Measurements from ENCODE around the gene LMAN1.

LMAN1 gene

DNA sequence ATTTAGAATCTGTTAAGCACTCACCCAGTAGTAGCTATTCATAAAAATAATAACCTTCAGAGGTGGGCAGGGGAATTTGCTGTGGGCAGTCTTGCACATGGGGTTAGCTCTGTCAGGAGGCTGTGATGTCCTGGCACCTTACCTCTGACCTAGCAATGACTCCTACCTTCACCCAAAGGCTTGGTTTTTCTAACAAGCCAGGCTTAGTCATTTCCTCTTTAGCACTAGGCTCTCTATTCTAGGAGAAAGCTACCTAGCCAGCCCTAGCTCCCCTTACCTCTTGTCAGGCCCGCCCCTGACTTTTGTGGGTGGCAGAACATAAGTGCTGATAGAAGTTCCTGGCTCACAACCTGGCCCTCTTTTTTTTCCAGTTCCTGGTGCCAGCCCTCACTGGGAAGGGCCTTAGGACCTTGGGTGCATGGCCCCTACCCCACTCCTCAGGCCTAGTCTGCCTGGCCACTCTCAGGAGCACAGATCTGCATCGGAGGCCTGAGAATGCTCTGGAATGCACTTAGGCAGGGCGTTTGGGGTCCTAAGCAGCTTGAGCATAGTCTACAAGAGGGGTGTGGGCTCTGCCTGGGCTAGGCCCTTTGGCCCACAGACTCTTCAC lies 58.3 kb downstream of the LMAN1 start:
- DNase-seq, result no peak

DNA sequence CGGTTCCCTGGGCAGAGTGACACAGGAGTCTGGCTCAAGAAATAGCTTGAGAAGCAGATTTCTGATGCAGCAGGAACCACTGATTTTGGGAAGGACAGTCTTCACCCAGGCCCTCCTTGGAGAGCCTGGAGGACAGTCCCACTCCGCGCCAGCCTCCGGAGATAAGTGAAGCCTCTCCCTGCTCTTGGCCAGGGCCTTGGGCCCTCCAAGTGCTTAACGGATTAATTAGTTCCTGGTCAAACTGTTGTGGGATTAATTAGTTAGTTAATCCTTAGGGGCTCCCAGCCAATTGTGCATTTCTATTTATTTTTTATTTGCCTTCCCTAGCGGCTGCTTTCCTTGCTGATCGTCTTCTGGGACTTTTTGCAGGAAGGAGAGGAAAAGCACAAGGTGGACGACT lies 60.2 kb downstream of the LMAN1 start:
- no peak for DNase-seq

DNA sequence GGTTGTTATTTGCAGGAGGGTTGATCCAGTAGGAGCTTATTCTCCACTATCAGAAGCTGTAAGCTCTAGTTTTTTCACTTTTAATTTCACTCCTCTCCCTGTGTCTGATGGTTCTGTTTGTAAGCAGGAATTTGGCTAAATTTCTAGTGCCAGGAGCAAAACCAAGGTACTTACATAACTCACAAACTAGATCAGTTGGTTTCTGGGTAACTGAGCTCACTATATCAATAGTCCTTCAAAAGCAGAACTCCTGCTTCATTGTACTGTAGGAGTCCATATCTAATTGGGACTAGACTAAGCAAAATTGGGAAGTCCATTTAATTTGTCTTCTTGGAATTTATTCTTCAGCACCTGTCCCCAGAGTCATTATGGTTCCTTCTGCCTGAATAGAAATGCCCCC lies 65.7 kb downstream of the LMAN1 start:
- DNase-seq, result no peak

DNA sequence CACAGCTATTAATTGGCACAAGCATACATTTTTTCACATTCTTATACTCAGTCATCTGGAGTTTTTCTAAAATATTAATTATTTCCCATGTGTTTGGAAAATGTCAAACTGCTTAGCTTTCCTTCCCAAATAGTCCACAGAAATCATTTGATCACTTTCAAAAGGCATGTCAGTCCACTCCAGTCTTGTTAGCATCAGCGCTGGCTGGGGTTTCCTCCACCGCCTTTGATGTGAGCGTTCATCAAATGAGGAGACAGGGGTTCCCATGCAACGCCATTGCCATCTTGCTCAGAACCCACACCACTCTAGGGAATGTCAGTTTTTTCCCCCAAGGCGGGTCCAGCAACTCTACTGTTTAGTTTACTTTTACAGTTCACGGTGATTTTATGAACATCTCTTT lies 72.7 kb downstream of the LMAN1 start:
- DNase-seq, result no peak

DNA sequence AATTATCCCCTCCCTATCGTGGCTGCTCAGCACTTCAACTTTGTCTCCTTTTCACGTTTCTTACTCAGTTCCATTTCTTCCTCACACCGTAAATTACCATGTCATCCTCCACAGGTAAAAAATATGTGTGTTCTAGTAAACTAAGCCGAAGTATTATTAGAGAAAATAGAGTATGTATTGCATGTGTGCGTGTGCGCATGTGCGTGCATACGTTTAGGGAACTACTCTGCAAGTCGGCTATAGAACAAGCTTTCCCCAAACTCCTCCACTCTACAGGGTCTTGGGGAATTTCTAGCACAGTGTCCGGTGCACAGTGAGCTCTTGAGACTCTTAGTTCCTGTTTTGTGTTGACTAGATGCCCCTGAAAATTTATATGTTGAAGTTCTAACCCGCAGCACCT lies 76.7 kb downstream of the LMAN1 start:
- no peak for DNase-seq

DNA sequence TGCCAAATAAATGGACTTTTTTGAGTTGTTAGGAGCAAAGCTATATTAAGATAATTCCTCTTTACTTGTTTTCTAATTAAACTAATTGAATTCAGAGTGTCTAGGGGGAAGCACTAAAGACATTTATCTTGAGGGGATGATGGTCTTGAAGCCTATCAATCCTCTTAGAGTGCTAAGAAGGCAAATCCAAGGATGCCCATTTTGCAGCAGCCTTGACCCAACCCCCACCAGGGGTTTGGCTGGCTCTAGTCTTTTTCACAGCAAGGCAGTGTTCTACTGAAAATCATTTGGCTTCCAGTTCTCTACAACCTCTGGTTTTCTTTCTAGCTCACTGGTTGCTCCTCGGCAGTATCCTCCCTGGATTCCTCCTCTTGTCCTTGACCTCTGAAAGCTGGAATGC lies 79.3 kb downstream of the LMAN1 start:
- no peak for DNase-seq

DNA sequence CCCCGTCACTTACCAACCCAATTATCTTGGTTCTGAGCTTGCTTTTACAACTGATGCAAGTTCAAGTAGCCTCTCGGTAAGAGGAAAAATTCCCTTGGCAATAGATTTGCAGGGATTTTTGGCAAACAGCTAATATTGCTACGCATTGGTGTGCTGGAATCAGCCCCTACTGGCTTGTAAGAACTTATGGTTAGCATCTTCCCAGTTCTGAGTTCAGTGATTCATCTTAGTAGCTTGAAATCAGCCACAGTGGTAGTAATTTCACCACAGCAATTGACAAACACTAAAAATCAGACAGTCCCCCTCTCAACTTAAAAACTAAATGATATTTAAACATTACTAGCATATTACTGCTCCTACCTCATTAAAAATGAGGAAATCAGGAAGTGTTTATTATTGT lies 79.9 kb downstream of the LMAN1 start:
- DNase-seq, result no peak

DNA sequence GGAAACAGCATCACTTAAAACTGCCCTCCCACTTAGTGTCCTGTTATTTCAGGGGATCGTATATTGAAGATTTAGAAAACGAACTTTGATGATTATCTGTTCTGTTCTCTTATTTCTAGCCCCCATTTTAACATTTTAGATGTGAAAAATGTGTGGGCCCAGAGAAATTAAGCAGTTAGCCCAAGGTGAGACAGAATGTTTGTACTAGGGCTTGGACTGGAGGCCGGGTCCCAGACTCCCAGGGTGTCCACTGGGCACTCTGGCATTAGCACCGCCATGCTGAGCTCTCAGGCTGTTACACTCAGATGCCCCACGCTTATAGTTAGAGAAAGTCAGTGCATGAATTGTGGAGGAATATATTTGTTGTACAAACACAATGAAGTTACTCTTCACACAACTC lies 80.3 kb downstream of the LMAN1 start:
- no peak for DNase-seq

All from NCI-H345 (cell line).